Activated CD4-positive, CD25-positive, alpha-beta regulatory T cell treated with anti-CD3 and anti-CD28 coated beads, Interleukin-2, amount 50 U/mL, for 24 hours (primary cell): ENCODE results near the gene VPS13A.
"Not testable (repeated sequence)": the region's sequence is repeated elsewhere in the genome, so short reads cannot be mapped to it uniquely, and the experiment has no call there.

Experiments
- ATAC-seq, 2 donors: fragments of 150-1000 bp; cut with Tn5 transposase; one replicate each; pipeline ENCODE4 v1.10.0; 2021; ENCODE audit warnings: mild to moderate bottlenecking in 1 of 2, moderate library complexity in 1 of 2

Gene VPS13A

DNA sequence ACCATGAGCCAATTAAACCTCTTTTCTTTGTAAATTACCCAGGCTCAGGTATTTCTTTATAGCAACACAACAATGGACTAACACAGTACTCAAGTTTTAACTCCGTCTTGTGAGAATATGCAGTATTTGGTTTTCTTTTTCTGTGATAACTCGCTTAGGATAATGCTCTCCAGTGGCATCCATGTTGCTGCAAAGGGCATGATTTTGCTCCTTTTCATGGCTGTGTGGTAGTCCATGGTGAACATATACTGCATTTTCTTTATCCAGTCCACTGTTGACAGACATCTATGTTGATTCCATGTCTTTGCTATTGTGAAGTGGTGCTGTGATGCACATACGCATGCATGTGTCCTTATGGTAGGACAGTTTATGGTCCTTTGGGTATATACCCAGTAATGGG, 10.9 kb downstream of the VPS13A start:
- ATAC-seq: no peak

DNA sequence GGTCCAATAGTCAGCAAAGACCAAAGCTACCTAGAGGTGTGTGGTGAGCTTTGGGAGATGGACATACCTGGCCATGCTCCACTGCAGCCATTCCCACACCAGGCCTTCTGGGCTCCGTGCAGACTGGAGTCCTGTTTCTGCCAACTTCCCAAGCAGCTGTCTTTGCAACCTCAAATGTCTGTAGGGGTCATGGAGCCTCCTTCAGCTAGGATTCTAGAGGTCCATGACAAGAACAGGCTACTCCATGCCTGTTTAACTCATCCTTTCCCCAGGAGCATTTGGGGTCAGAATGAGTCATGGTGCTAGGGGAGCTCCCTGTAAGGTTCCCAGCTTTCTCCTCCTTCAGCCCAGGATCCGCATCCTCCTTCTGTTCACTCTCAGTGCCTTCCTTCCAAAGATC, 17.1 kb downstream of the VPS13A start:
- ATAC-seq: no peak

DNA sequence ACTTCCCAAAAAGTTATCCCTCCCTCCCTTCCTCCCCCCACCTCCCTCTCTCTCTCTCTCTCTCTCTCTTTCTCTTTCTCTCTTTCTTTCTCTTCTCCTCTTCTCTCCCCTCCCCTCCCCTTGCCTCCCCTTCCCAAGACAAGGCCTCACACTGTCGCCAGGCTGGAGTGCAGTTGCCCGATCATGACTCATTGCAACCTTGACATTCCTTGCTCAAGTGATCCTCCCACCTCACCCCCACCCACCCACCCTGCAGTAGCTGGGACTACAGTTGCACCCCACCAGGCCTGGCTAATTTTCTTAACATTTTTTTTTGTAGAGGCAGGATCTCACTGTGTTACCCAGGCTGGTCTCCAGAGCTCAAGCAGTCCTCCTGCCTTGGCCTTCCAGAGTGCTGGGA, 32.8 kb downstream of the VPS13A start:
- no peak for ATAC-seq

DNA sequence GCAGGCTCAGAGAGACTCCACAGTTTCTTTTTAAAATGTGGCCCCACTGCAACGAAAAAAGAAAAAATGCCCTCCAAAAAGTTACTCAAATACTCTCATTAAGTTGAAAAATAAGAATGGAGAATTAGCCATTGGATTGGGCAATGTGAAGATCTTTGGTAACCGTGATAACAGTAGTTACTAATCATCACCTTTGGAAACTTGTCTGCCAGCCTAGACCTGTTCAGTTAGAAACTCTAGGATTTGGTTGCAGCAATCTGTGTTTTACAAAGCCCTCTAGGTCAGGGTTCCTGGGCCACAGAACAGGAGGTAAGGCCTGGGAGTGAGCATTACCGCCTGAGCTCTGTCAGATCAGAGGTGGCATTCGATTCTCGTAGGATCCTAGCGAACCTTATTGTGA, 34.2 kb downstream of the VPS13A start:
- no peak for ATAC-seq

DNA sequence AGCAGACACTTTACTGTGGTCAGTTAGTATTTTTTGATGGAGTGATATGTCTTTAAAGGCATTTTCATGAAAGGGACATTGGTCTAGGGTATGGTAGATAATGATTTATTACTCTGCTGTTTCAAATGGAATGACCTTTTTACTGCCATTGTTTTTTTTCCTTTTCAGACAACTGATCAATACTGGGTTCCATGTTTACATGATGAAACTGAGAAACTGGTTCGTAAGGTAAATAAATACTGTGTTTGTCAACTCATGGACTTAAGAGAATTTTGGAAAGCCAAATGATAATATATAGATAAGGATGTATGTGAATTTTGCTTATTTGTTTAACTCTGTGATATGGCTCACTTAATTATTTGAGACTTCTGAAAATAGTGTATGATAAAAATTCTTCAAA, 35.5 kb downstream of the VPS13A start:
- ATAC-seq: no peak

DNA sequence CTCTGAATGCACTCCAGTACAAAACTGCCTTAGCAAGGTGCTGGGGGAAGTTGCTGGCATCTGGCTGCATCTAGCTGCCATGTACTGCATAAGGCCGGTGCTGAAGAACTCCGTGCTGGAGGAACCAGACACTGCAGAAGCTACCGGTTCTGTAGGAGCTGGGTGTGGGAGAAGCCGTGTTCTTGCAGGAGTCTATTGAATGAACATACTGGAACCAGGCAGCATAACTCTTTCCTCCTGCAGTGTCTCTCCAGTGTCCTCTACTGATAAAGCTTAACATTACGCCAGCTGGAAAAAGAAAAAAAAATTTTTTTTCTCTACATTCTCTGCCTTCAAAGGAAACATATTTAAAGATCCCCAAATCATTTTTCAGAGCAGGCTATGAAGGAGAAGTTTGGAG, 38.5 kb downstream of the VPS13A start:
- no peak for ATAC-seq

DNA sequence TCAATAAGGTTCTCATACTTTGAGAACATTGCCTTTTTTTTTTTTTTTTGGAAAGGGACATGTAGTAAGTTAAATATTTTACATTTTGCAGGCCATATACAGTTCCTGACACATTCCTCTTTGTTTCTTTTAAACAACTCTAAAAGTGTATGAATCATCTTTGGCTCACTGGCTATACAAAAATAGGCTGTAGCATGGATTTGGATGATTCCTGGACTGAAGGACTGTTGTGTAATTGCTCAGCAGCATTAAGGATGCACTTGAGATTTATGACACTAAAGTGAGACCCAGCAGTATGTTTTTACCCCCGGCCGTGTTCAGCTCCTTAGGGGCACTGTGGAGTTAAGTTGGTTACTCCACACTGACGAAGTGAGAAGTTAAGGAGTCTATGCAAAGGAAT, 41.3 kb downstream of the VPS13A start:
- no peak for ATAC-seq

DNA sequence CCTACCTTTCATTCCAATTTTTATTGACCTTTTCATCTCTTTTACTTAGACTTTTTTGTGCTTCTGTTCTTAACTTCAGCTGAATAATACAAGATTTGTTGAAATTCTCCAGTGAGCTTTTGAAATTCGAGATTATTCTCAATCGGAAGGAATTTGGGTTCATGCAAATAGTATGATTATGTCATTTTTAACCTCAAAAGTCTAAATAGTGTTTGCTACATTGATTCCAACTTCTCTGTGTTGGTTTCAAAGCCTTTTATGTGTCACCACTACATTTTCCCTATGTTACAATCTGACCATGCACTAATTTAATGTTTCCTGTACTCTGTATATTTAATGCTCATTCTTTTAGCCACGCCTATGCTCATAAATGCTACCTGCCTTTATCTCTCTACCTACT, 44.1 kb downstream of the VPS13A start:
- ATAC-seq: no peak

DNA sequence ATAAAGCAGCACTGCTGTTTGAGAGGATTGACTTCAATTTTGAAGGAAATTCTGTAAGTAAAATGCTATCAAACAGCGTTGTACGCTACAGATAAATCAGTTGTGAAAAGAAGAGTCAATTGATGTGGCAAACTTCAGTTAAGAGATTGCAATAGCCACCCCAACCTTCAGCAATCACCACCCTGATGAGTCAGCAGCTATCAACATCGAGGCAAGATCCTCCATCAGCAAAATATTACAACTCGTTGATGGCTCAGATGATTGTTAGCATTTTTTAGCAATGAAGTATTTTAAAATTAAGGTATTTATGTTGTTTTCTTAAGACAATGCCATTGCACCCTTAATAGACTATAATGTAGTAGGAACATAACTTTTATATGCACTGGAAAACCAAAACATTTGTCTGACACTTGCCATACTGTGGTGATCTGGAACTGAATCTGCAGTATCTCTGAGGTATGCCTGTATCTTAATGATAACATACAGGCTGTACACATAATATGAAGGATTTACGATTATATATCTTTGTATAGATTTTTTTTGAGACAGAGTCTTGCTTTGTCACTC, 47.5 kb downstream of the VPS13A start:
- no peak for ATAC-seq

DNA sequence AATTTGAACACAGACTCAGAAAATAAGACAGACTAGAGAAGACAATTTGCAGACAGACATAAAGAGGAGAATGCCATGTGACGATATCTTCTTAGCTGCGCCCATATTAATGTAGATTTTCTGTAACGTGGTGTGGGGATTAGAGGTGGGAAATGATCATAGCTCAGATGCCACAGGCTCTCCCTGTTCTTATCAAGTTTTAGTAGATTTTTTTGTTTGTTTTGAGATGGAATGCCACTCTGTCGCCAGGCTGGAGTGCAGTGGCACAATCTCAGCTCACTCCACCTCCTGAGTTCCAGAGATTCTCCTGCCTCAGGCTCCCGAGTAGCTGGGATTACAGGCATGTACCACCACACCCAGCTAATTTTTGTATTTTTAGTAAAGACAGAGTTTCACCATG, 59.4 kb downstream of the VPS13A start:
- no peak for ATAC-seq

DNA sequence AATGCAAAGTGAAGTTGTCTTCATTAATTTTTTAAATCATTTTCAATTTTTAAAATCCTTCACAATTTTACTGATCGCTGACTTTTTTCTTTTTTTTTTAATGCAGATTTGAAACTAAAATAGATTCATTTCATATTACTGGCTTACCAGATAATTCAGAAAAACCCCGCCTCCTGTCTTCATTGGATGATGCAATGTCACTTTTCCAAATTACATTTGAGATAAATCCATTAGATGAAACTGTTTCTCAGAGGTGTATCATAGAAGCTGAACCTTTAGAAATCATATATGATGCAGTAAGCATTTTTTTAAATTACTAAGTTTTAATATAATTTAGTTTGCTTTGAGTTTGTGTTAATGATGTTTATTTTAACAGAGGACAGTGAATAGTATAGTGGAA, 60.6 kb downstream of the VPS13A start:
- no peak for ATAC-seq

DNA sequence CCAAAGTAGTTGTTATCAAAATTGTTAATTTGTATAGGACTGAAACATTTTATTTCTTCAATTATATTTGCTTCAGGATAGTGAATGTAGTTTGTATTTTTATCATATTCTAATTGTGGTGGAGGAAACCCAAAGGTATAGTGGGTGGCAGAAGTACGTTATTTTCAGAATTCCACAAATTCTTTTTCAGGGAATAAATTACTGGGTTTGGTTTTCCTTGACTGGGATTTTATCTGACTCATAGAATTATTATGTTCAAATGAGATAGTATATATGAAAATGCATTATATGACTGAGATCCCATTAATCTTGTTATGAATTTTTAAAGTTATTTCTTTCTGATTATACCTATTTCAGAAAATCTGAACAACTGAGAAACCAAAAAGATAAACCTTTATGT, 73.7 kb downstream of the VPS13A start:
- no peak for ATAC-seq

DNA sequence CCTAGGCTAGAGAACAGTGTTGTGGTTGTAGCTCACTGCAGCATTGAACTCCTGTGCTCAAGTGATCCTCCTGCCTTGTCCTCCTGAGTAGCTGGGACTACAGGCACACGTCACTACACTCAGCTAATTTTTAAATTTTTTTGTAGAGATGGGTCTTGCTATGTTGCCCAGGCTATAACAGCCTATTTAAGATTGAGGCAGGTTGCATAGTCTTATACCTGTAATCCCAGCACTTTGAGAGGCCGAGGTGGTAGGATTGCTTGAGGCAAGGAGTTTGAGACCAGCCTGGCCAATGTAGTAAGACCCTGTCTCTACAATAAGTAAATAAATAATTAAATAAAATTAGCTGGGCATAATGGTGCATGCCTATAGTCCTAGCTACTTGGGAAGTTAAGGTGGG, 79.9 kb downstream of the VPS13A start:
- no peak for ATAC-seq

DNA sequence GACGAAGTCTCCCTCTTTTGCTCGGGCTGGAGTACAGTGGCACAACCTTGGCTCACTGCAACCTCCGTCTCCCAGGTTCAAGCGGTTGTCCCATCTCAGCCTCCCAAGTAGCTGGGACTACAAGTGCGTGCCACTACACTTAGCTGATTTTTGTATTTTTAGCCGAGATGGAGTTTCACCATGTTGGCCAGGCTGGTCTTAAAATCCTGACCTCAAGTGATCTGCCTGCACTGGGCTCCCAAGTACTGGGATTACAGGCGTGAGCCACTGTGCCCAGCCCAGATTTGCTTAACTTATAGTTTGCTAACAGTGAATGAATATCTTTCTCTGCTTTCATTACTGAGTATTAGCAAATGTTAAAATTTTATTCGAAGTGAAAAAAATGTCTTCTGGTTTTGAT, 84.3 kb downstream of the VPS13A start:
- no peak for ATAC-seq

DNA sequence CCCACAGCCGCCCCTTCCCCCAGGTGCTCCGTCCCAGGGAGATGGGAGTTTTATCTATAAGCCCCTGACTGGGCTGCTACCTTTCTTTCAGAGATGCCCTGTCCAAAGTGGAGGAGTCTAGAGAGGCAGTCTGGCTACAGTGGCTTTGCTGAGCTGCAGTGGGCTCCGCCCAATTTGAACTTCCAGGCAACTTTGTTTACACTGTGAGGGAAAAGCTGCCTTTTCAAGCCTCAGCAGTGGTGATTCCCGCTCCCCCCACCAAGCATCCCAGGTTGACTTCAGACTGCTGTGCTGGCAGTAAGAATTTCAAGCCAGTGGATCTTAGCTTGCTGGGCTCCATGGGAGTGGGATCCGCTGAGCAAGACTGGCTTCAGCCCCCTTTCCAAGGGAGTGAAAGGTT, 90.4 kb downstream of the VPS13A start:
- ATAC-seq: not testable (repeated sequence)

DNA sequence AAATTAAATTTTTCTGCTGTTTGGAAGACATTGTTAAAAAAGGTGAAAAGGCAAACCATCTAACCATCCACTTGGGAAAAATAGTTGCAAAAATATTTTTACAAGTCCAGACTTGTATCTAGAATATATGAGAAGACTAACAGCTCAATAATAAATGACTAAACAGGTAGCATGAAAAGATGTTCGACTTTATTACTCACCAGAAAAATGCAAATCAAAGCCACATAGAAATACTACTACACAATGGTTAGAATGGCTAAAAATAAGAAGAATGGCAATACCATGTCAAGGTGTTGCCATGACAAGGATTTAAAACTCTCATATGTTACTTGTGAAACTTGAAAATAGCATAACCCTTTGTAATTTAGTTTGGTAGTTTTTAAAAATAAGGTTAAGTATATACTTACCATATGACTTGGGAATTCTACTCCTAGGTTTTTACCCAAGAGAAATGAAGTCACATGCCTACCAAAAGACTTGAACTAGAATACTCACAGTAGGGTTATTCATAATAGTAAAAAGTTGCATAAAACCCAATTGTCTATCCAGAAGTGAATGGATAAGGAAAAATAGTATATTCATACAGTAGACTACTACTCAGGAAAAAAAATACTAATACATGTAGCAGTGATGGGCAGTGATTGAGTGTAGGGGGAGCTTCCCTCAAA, 93.8 kb downstream of the VPS13A start:
- ATAC-seq: peak in 1 of 2 donors; percentile 13

DNA sequence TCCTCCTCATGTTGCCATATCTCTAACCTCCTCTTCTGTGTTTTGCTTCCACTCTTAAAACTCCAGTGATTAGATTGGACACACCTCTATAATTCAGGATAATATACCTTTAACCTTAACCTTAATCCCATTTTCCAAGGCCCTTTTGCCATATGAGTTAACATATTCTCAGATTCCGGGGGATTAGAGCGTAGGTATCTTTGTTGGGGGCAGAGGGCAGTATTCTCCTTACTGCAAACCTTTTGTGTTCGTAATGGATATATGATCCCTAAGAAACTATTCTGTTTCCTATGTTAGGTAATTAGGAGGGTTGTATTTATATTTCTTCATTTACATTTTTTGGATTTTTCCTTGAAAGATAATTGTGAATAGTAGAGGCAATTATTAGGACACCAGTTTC, 99.5 kb downstream of the VPS13A start:
- no peak for ATAC-seq

DNA sequence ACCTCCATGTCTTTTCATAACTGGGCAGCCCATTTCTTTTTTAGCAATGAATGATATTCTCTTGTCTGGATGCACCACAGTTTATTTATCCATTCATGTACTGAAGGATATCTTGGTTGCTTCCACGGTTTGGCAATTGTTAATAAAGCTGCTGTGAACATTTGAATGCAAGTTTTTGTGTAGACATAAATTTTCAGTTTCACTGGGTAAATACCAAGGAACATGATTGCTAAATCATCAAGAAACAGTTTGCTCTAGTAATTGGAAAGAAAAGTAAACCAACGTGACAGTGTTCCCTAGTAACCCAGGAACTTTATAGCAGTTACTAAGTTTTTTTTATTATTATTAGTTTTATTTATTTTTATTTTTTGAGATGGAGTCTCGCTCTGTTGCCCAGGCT, 100.4 kb downstream of the VPS13A start:
- ATAC-seq: no peak

DNA sequence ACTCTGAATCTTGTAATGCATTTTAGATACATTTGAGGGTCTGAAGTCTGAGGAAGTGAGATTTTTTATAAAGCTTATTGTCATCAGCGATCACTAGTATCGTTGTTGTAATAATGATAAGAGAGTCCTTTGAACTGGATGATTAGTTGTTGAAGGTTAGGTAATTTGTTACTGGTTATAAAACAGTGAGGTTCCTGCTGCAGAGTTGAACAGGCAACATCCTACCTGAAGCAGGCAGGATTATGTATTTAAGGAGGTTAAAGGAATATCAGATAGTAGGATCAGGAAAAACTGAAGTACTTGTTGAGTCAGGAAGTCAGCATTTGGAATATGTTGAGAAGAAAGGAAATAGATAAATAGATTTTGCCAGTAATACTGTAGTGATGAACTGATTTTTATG, 106.7 kb downstream of the VPS13A start:
- ATAC-seq: no peak

DNA sequence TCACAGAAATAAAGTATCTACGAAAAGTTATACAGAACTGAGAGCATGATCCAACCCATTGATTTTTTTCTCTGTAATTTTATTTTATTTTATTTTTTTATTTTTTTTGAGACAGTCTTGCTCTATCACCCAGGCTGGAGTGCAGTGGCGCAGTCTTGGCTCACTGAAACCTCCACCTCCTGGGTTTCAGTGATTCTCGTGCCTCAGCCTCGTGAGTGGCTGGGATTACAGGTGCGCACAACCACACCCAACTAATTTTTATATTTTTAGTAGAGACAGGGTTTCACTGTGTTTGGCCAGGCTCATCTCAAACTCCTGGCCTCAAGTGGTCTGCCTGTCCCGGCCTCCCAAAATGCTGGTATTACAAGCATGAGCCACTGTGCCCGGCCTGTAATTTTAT, 107.3 kb downstream of the VPS13A start:
- ATAC-seq: no peak

DNA sequence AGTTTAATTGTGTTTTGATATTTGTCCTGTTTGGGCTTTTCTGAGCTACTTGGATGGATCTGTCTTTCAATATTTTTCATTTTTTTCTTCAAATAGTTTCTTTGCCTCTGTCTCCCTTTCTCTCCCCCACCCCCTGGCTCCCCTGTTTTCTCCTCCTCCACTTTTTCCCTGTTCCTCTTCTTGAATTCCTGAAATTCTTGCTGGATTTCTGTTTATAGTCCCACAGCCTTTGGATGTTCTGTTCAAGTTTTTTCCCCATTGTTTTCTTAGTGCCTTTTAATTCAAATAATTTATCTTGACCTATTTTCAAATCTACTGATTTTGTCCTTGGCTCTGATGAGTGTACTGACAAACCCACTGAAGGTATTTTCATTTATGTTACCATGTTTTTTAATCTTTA, 113.0 kb downstream of the VPS13A start:
- no peak for ATAC-seq

DNA sequence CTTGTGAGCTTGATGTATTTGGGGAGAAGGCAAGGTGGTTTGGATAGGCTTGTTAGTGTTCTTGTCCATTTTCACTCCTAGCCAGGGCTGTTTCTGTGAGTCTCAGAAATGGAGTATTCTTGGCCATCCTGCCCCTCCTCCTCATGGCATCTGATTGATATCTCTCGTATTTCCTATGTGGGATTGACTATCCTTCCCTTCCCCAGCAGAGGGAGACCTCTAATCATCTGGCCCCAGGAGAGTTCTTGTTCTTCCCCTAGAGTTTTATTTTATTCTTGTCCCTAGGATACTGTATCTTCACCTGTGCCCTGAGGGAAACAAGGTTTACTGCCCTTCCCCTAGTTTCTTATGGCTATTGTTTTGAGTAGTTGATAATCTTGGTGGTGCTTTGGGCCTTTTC, 114.4 kb downstream of the VPS13A start:
- no peak for ATAC-seq

DNA sequence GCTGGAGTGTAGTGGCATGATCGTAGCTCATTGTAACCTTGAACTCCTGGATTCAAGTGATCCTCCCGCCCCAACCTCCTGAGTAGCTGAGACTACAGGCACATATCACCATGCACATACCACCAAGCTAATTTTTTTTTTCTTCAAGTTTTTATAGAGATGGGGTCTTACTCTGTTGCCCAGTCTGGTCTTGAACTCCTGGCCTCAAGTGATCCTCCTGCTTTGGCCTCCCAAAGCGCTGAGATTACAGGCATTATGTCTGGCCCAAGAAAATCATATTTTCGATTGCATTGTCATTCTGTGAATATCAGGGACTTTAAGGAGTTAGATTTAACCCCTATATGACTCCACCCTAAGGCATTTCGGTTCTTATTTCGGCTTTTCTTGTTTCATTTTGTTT, 116.6 kb downstream of the VPS13A start:
- ATAC-seq: no peak

DNA sequence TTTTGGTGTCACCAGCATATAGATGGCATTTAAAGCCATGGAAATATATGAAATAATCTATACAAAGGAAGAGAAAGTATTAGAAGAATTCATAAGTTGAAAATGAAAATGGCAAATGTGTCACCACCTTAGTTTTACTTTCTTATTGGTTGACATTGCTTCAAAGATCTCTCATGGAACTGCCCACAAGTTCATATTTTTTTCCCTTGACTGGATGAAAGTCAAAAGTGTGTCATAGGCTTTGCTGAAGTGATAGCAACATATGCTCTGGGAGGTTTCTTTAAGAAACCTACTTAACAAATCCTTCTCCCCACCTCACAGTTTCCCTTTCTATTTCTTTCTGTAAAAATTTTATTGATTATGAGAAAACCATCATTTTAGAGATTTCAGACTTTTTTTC, 127.2 kb downstream of the VPS13A start:
- peak; percentile 89 to 96 for ATAC-seq
